Naive thymus-derived CD8-positive, alpha-beta T cell (primary cell): ENCODE data around the gene TPST1. TPM values are rescaled to one million over a fixed set of nuclear protein-coding genes. Genes with fewer than 3 reads are reported as not detected.

ENCODE experiments used
- ATAC-seq, 2 donors: fragments of 150-1000 bp; cut with Tn5 transposase in 1 of 2; sonication (Bioruptor Pico), chemical (Tn5 transposase) in 1 of 2; 1 replicate in 1 of 2; 2 replicates in 1 of 2; pipeline ENCODE4 v1.10.0; 2021; ENCODE audit warnings: mild to moderate bottlenecking in 2 of 2, moderate library complexity in 2 of 2
- POLR2A ChIA-PET: fragments of 350-600 bp; sonication (Branson Sonifier 250); formaldehyde crosslinking; loops from one replicate; lab custom pipeline; 2021; ENCODE audit warnings: antibody characterized with exemption; lab: Charles Lee
- DNase-seq, 10 donors: peaks; one replicate each; pipeline versions ENCODE4 v3.0.0 to v3.0.0-alpha.2; 2020 to 2022
- H3K27ac Mint-ChIP-seq, 10 donors: one replicate each; pipeline ENCODE4 v1.8.0; 2020 to 2022; ENCODE audit warnings: mild to moderate bottlenecking in 10 of 10, mixed read lengths in 10 of 10, moderate library complexity in 4 of 10, inconsistent platforms in 1 of 10
- H3K27me3 Mint-ChIP-seq, 5 donors: one replicate each; pipeline ENCODE4 v1.8.0; 2021 to 2022; ENCODE audit warnings: mixed read lengths in 5 of 5
- H3K36me3 Mint-ChIP-seq, 3 donors: one replicate each; pipeline ENCODE4 v1.8.0; 2020 to 2022; ENCODE audit warnings: mixed read lengths in 3 of 3, mild to moderate bottlenecking in 2 of 3, inconsistent platforms in 1 of 3
- H3K4me1 Mint-ChIP-seq, 4 donors: one replicate each; pipeline ENCODE4 v1.8.0; 2021 to 2022; ENCODE audit warnings: mixed read lengths in 4 of 4
- H3K4me3 Mint-ChIP-seq, 10 donors: one replicate each; pipeline ENCODE4 v1.8.0; 2020 to 2022; ENCODE audit warnings: mild to moderate bottlenecking in 10 of 10, mixed read lengths in 10 of 10, moderate library complexity in 6 of 10, inconsistent platforms in 1 of 10
- H3K9me3 Mint-ChIP-seq, 9 donors: one replicate each; pipeline ENCODE4 v1.8.0; 2020 to 2022; ENCODE audit warnings: mixed read lengths in 9 of 9, mild to moderate bottlenecking in 3 of 9, inconsistent platforms in 1 of 9, moderate library complexity in 1 of 9
- polyA plus RNA-seq, 3 donors: library from polyadenylated mRNA; unstranded; fragments of 300-500 nt; fragmentation: Illumina TruSeq; gene quantifications; one replicate each; pipeline ENCODE4 v1.2.3, GENCODE V29; 2021
- total RNA-seq, 8 experiments: library from RNA in 2 of 8; stranded (reverse) in 2 of 8; gene quantifications; one replicate each; pipeline ENCODE4 v1.2.3 and lab custom pipeline; 2021 to 2026

The TPST1 gene
- total and polyA plus RNA-seq, 5 experiments from 2014 or later = 5.6 to 13.2 (median 7.8) TPM

DNA sequence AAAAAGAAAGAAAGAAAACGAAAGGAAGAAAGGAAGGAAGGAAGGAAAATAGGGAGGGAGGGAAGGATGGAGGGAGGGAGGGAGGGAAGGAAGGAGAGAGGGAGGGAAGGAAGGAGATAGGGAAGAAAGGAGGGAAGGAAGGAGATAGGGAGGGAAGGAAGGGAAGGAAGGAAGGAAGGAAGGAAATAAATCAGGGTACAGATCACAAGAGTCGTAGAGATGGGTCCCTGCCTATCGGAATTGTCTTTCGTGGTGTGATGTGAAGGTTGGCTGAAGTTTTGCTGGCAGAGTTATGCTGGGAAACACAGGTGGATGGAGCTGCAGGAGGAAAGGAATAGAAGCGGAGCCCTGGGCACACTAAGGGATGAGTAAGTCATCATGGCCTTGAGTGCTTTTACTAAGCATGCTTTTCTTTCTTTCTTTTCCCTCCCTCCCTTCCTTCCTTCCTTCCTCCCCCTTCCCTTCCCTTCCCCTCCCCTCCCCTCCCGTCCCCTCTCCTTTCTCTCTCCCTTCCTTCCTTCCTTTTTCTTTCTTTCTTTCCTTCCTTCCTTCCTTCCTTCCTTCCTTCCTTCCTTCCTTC lies 11.9 kb upstream of the TPST1 start:
- DNase-seq (no peak), ATAC-seq (no peak)
- Mint-ChIP-seq H3K9me3 (peaks cover 0 to 4% (median 0%) of the 10 kb centered on the region in 9 donors), H3K36me3 (no peaks in the 10 kb centered on the region), H3K4me3 (no peak overlapping the region), H3K27ac (peak overlapping the region in 3 of 10 donors; percentile 23 to 93 (median 90)), H3K4me1 (peaks cover 0 to 3% (median 0%) of the 10 kb centered on the region in 4 donors), H3K27me3 (peaks cover 0 to 2% (median 0%) of the 10 kb centered on the region in 5 donors)
- POLR2A ChIA-PET = no interaction called here

DNA sequence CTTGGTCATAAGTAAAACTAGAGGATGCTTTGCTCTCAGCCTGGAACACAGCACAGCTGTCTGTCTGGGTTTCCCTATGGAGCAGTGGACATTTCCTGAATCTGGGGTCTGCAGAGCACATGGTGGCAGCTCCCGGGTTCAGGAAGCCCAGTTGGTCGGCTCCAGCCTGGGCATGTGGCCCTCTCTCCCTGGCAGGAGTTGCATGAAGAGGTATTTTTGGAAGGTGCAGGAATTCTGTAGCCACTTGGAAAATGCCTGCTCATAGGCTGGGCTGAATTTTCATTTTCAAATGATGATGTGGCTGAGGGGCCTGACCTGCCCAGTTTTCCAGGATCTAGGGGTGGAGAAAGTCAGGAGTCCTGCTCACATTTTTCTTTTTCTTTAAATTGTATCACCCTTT lies 6.7 kb upstream of the TPST1 start:
- H3K4me3 Mint-ChIP-seq = no peak overlapping the region
- POLR2A ChIA-PET = interaction anchor here (0.5 kb wide), 1 partner anchor 32 kb away, joined by 6 read pairs; no protein-coding TSS in a partner anchor
- H3K4me1 Mint-ChIP-seq = peaks cover 7 to 10% (median 8%) of the 10 kb centered on the region in 4 donors
- H3K36me3 Mint-ChIP-seq = no peaks in the 10 kb centered on the region
- peak overlapping the region in 1 of 10 donors; percentile 43 for H3K27ac Mint-ChIP-seq
- H3K9me3 Mint-ChIP-seq = no peaks in the 10 kb centered on the region
- no peak for DNase-seq
- ATAC-seq = no peak
- H3K27me3 Mint-ChIP-seq = peaks cover 0 to 8% (median 0%) of the 10 kb centered on the region in 5 donors

DNA sequence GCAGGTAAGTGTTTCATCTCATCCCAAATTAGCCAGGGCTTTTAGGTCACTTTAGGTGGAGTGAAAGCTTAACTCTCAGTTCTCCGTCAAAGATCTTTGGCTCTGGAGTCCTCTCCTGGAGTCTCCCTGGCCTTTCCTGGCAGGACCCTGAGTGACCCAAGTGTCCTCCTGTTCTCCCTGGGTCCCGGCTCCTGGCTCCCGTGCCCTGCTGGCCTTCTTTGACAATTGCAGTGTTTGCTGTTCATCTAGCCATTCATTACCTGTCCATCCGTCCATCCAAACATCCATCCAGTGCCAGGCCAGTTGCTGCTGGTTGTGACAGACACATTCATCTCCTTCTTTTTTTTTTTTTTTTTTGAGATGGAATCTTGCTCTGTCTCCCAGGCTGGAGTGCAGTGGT lies 6.2 kb upstream of the TPST1 start:
- POLR2A ChIA-PET = interaction anchor here (0.5 kb wide), 1 partner anchor 33 kb away, joined by 6 read pairs; no protein-coding TSS in a partner anchor
- H3K9me3 Mint-ChIP-seq = no peaks in the 10 kb centered on the region
- peaks cover 6 to 10% (median 8%) of the 10 kb centered on the region in 4 donors for H3K4me1 Mint-ChIP-seq

DNA sequence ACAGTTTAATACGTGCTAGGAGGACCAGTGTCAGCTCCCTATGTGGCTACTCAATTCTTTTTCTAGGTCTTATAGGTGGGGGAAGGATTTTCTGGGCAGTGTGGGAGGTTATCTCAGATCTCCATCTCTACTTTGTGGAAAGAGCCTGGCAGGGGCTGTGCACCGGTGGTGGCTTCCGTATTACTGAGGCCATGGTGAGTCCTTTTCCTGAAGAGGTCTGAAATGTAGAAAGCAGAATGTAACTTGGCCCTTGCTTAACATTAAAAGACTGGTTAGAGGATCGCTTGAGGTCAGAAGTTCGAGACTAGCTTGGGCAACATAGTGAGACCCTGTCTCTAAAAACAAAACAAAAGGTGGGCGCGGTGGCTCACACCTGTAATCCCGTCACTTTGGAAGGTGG lies 2.7 kb upstream of the TPST1 start:
- H3K27ac Mint-ChIP-seq = peak overlapping the region in 5 of 10 donors; percentile 2 to 58 (median 56)
- H3K27me3 Mint-ChIP-seq = peaks cover 0 to 8% (median 0%) of the 10 kb centered on the region in 5 donors
- POLR2A ChIA-PET = no interaction called here
- H3K9me3 Mint-ChIP-seq = no peaks in the 10 kb centered on the region
- no peak for DNase-seq
- H3K4me1 Mint-ChIP-seq = peaks cover 19 to 34% (median 29%) of the 10 kb centered on the region in 4 donors
- H3K36me3 Mint-ChIP-seq = no peaks in the 10 kb centered on the region
- ATAC-seq = no peak
- peak overlapping the region in 8 of 10 donors; percentile 9 to 82 (median 46) for H3K4me3 Mint-ChIP-seq

More for the DNA sequence above, 6.2 kb upstream of the TPST1 start:
- H3K4me3 Mint-ChIP-seq = no peak overlapping the region
- ATAC-seq (no peak), DNase-seq (no peak)
- peaks cover 0 to 8% (median 0%) of the 10 kb centered on the region in 5 donors for H3K27me3 Mint-ChIP-seq
- no peaks in the 10 kb centered on the region for H3K36me3 Mint-ChIP-seq
- H3K27ac Mint-ChIP-seq = no peak overlapping the region

DNA sequence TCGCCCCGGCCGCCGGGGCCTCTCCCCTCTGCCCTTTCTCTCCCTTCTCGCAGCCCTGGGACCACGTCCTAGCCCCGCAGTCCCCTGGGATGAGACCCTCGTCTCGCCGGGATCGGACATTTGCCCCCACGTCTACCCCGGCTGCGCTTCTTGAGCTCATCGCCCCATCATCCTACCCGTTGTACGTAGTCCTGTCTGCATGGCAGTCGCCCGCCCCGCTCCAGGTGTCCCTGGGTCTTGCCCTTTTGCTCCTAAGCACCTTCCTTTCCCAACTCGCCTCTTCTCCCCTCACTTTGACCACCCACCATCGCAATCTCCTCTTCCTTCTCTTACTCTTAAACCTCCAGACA lies 582 bp downstream of the TPST1 start:
- H3K36me3 Mint-ChIP-seq = peaks cover 0 to 2% (median 0%) of the 10 kb centered on the region in 3 donors
- no peaks in the 10 kb centered on the region for H3K9me3 Mint-ChIP-seq
- DNase-seq (peak in 2 of 10 donors; percentile 21 to 24), ATAC-seq (peak in 1 of 2 donors; percentile 9)
- peak overlapping the region; percentile 88 to 99 (median 93) for H3K4me3 Mint-ChIP-seq
- H3K27me3 Mint-ChIP-seq = peaks cover 0 to 3% (median 0%) of the 10 kb centered on the region in 5 donors
- peaks cover 35 to 62% (median 51%) of the 10 kb centered on the region in 4 donors for H3K4me1 Mint-ChIP-seq
- POLR2A ChIA-PET = interaction anchor here (0.5 to 1.7 kb wide), 4 partner anchors 9 to 288 kb away, joined by 3 to 4 read pairs (median 3); no protein-coding TSS in a partner anchor
- peak overlapping the region; percentile 42 to 98 (median 90) for H3K27ac Mint-ChIP-seq

DNA sequence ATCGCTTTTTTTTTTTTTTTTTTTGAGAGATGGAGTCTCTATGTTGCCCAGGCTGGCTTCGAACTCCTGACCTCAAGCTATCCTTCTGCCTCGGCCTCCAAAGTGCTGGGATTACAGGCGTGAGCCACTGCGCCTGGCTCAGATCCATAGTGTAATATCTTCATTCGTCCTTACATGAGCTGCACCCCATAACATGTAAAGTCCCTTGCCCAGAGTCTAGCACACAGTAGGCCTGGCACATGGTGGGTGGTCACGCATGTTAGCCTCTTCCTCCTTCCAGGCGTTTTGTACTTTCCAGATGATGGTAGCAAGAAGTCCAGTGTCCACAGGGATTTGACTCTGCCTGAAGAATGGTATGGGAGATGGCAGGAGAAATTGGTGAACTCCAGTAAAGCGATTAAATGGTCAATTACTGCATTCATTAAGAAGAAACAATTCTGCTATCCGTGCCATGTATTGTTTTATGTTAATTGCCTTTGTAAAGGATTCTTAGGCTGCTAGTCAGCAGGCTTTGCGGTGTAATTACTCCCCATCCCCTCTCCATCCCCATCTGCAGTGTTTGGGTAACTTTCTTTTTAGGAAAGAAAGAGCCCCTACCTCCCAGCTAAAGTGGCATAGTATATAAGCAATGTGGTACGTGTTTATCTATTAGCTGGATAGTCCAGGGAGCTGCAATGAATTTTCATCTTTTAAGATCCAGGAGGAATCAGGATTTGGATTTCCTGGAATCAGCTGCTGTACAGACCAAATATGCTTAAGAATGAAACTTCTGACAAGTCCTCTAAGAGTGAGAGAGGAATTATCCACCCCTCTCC lies 1.2 kb downstream of the TPST1 start:
- Mint-ChIP-seq H3K4me1 (peaks cover 35 to 64% (median 51%) of the 10 kb centered on the region in 4 donors), H3K27ac (peak overlapping the region; percentile 42 to 98 (median 90)), H3K9me3 (no peaks in the 10 kb centered on the region), H3K4me3 (peak overlapping the region; percentile 88 to 99 (median 93)), H3K27me3 (no peaks in the 10 kb centered on the region), H3K36me3 (peaks cover 0 to 2% (median 0%) of the 10 kb centered on the region in 3 donors)
- DNase-seq = peak in 1 of 10 donors; percentile 5
- ATAC-seq = no peak
- POLR2A ChIA-PET = interaction anchor here (0.5 to 1.7 kb wide), 5 partner anchors 10 to 288 kb away, joined by 3 to 4 read pairs (median 3); no protein-coding TSS in a partner anchor

DNA sequence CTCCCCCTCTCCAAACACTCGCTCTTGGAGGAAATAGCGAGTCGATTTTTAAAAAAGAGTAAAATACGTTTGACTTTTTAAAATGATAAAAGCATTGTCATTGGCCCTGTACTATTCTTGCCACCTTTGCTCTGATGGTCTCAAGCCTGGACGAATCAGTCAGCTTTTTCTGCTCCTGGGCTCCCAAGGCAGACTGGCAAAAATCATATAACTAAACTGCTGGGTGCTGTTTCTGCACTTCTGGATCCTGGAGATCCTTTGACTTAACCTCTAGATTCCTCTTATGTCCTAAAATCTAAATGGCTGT lies 1.8 kb downstream of the TPST1 start:
- H3K9me3 Mint-ChIP-seq = no peaks in the 10 kb centered on the region
- H3K27me3 Mint-ChIP-seq = no peaks in the 10 kb centered on the region
- POLR2A ChIA-PET = interaction anchor here (1.7 kb wide), 1 partner anchor 10 kb away, joined by 3 read pairs; no protein-coding TSS in a partner anchor
- DNase-seq = no peak
- peaks cover 35 to 69% (median 51%) of the 10 kb centered on the region in 4 donors for H3K4me1 Mint-ChIP-seq
- peak overlapping the region; percentile 88 to 99 (median 93) for H3K4me3 Mint-ChIP-seq
- peak overlapping the region in 8 of 10 donors; percentile 42 to 97 (median 84) for H3K27ac Mint-ChIP-seq
- H3K36me3 Mint-ChIP-seq = peaks cover 0 to 2% (median 0%) of the 10 kb centered on the region in 3 donors
- no peak for ATAC-seq

DNA sequence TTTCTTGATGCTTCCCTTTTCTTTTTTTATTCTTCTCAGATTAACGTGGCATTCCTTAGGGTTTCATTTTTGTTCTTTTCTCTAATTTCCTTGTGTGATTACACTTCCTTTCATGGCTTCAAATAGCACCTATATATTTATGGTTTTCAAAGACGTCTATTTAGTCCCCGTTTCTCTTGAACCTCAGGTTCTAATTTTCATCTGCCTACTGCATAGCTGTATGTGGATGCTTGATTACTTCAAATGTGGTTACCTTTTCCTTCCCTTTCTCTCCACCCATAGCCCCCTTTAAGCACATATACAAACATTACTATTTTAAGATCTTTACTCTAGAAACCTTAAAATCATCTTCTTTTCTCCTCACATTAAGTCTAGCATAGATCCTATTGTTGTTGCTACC lies 2.4 kb downstream of the TPST1 start:
- peak overlapping the region; percentile 88 to 99 (median 93) for H3K4me3 Mint-ChIP-seq
- H3K9me3 Mint-ChIP-seq = no peaks in the 10 kb centered on the region
- peaks cover 31 to 69% (median 49%) of the 10 kb centered on the region in 4 donors for H3K4me1 Mint-ChIP-seq
- no peak for ATAC-seq
- POLR2A ChIA-PET = interaction anchor here (0.8 kb wide), 1 partner anchor 206 kb away, joined by 4 read pairs; no protein-coding TSS in a partner anchor
- peak in 1 of 10 donors; percentile 20 for DNase-seq
- H3K36me3 Mint-ChIP-seq = peaks cover 0 to 2% (median 0%) of the 10 kb centered on the region in 3 donors
- H3K27me3 Mint-ChIP-seq = no peaks in the 10 kb centered on the region
- peak overlapping the region; percentile 17 to 97 (median 66) for H3K27ac Mint-ChIP-seq

DNA sequence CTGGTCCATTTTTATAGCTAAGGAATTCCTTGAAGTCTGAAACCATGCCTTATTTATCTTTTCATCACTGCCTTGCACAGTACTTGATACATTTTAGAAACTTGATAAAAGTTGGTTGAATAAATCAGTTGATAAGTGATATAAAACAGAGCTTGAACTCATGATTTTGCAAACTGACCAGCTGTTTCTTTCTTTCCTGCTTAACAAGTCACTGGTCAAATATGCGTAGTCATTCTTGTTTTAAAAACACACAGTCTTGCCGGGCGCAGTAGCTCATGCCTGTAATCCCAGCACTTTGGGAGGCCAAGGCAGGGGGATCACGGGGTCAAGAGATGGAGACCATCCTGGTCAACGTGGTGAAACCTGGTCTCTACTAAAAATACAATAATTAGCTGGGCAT lies 6.3 kb downstream of the TPST1 start:
- Mint-ChIP-seq H3K36me3 (peaks cover 0 to 2% (median 0%) of the 10 kb centered on the region in 3 donors), H3K4me3 (no peak overlapping the region), H3K27ac (no peak overlapping the region), H3K9me3 (no peaks in the 10 kb centered on the region), H3K4me1 (peaks cover 27 to 63% (median 52%) of the 10 kb centered on the region in 4 donors), H3K27me3 (no peaks in the 10 kb centered on the region)
- DNase-seq (no peak), ATAC-seq (no peak)
- POLR2A ChIA-PET = no interaction called here

DNA sequence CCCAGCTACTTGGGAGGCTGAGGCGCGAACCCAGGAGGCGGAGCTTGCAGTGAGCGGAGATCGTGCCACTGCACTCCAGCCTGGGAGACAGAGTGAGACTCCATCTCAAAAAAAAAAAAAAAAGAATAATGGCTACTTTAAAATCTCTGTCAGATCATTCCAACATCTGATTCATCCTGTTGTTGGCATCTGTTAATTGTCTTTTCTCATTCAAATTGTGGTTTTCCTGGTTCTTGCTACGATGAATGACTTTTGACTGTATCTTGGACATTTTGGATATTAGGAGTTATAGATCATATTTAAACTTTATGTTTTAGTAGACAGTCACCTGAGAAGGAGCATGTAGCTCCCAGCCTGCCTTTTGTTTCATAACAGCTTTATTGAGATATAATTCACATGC lies 8.5 kb downstream of the TPST1 start:
- H3K4me3 Mint-ChIP-seq = peak overlapping the region in 5 of 10 donors; percentile 41 to 61 (median 54)
- H3K4me1 Mint-ChIP-seq = peaks cover 12 to 44% (median 31%) of the 10 kb centered on the region in 4 donors
- no peaks in the 10 kb centered on the region for H3K27me3 Mint-ChIP-seq
- H3K27ac Mint-ChIP-seq = peak overlapping the region in 9 of 10 donors; percentile 31 to 90 (median 73)
- no peaks in the 10 kb centered on the region for H3K9me3 Mint-ChIP-seq
- POLR2A ChIA-PET = no interaction called here
- DNase-seq (no peak), ATAC-seq (no peak)
- peaks cover 0 to 2% (median 0%) of the 10 kb centered on the region in 3 donors for H3K36me3 Mint-ChIP-seq

DNA sequence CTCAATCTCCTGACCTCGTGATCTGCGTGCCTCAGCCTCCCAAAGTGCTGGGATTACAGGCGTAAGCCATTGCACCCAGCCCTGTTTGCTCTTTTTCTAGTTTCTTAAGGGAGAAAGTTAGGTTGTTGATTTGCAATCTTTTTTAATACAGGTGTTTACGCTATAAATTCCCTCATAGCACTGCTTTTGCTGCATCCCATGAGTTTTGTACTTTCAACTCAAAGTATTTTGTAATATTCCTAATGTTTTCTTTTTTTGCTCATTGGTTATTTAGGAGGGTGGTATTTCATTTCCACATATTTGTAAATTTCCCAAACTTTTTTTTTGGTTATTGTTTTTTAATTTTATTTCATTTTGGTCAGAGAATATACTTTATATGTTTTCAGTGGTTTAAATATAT lies 11.6 kb downstream of the TPST1 start:
- H3K27ac Mint-ChIP-seq = peak overlapping the region in 2 of 10 donors; percentile 5 to 53
- POLR2A ChIA-PET = no interaction called here
- H3K27me3 Mint-ChIP-seq = peaks cover 0 to 1% (median 0%) of the 10 kb centered on the region in 5 donors
- H3K4me1 Mint-ChIP-seq = peaks cover 12 to 31% (median 26%) of the 10 kb centered on the region in 4 donors
- DNase-seq (no peak), ATAC-seq (no peak)
- H3K36me3 Mint-ChIP-seq = no peaks in the 10 kb centered on the region
- no peaks in the 10 kb centered on the region for H3K9me3 Mint-ChIP-seq
- H3K4me3 Mint-ChIP-seq = no peak overlapping the region

DNA sequence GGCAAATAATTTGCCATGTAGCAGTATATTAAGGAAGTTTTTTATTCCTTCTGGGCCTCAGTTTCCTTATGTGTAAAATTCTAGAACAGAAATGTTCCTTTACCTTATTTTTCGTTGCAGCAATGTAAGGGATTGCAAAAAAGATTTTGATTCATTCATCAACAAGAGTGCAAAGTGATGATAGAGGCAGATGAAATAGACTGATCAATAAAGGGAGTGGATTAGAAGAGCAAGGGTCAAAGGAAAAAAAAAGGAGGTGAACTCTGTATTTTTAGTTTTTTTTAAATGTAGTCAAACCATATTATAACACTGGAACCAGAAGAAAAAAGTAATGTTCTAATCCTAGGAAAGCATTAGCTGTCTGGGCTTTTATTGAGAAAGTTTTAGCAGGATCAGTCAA lies 14.7 kb downstream of the TPST1 start:
- H3K4me3 Mint-ChIP-seq = no peak overlapping the region
- H3K9me3 Mint-ChIP-seq = no peaks in the 10 kb centered on the region
- no peak overlapping the region for H3K27ac Mint-ChIP-seq
- ATAC-seq (no peak), DNase-seq (no peak)
- H3K36me3 Mint-ChIP-seq = no peaks in the 10 kb centered on the region
- H3K27me3 Mint-ChIP-seq = peaks cover 0 to 1% (median 0%) of the 10 kb centered on the region in 5 donors
- POLR2A ChIA-PET = no interaction called here
- H3K4me1 Mint-ChIP-seq = peaks cover 10 to 33% (median 23%) of the 10 kb centered on the region in 4 donors
